ENCODE data around the gene IMMP2L.
"Not testable (repeated sequence)": the region's sequence is repeated elsewhere in the genome, so short reads cannot be mapped to it uniquely, and the experiment has no call there.

IMMP2L gene

GRCh38 chr7:111459065-111459756 lies 103.1 kb downstream of the IMMP2L start:
- no peak for DNase-seq (ENCODE audit: low read depth)

- DNase-seq (ENCODE audit: low read depth), result not testable (repeated sequence)
Measured at GRCh38 chr7:111450705-111451104, 111.6 kb downstream of the IMMP2L start.

- not testable (repeated sequence) for DNase-seq (ENCODE audit: low read depth)
Measured at GRCh38 chr7:111447502-111447901, 114.8 kb downstream of the IMMP2L start.

GRCh38 chr7:111439977-111440376 lies 122.3 kb downstream of the IMMP2L start:
- DNase-seq (ENCODE audit: low read depth), result no peak

GRCh38 chr7:111438369-111439289 lies 123.7 kb downstream of the IMMP2L start:
- no peak for DNase-seq (ENCODE audit: low read depth)

- no peak for DNase-seq (ENCODE audit: low read depth)
Measured at GRCh38 chr7:111437736-111438135, 124.6 kb downstream of the IMMP2L start.

GRCh38 chr7:111436608-111437007 lies 125.7 kb downstream of the IMMP2L start:
- DNase-seq (ENCODE audit: low read depth), result no peak

- DNase-seq (ENCODE audit: low read depth), result no peak
Measured at GRCh38 chr7:111433426-111433825, 128.9 kb downstream of the IMMP2L start.

GRCh38 chr7:111429781-111430180 lies 132.5 kb downstream of the IMMP2L start:
- no peak for DNase-seq (ENCODE audit: low read depth)

- DNase-seq (ENCODE audit: low read depth), result no peak
Measured at GRCh38 chr7:111424768-111425167, 137.5 kb downstream of the IMMP2L start.

GRCh38 chr7:111414374-111414773 lies 147.9 kb downstream of the IMMP2L start:
- DNase-seq (ENCODE audit: low read depth), result no peak

- no peak for DNase-seq (ENCODE audit: low read depth)
Measured at GRCh38 chr7:111413739-111414138, 148.6 kb downstream of the IMMP2L start.

- no peak for DNase-seq (ENCODE audit: low read depth)
Measured at GRCh38 chr7:111410899-111411298, 151.4 kb downstream of the IMMP2L start.

- DNase-seq (ENCODE audit: low read depth), result no peak
Measured at GRCh38 chr7:111409714-111410422, 152.4 kb downstream of the IMMP2L start.

- DNase-seq (ENCODE audit: low read depth), result no peak
Measured at GRCh38 chr7:111408724-111409123, 153.6 kb downstream of the IMMP2L start.

- DNase-seq (ENCODE audit: low read depth), result no peak
Measured at GRCh38 chr7:111407258-111407657, 155.0 kb downstream of the IMMP2L start.

GRCh38 chr7:111405621-111406020 lies 156.7 kb downstream of the IMMP2L start:
- no peak for DNase-seq (ENCODE audit: low read depth)

- DNase-seq (ENCODE audit: low read depth), result no peak
Measured at GRCh38 chr7:111401516-111401915, 160.8 kb downstream of the IMMP2L start.

GRCh38 chr7:111400088-111400487 lies 162.2 kb downstream of the IMMP2L start:
- DNase-seq (ENCODE audit: low read depth), result no peak

GRCh38 chr7:111394891-111395290 lies 167.4 kb downstream of the IMMP2L start:
- no peak for DNase-seq (ENCODE audit: low read depth)

GRCh38 chr7:111393011-111393754 lies 169.1 kb downstream of the IMMP2L start:
- DNase-seq (ENCODE audit: low read depth), result no peak

- DNase-seq (ENCODE audit: low read depth), result no peak
Measured at GRCh38 chr7:111392294-111392693, 170.0 kb downstream of the IMMP2L start.
